OCI-LY7 (cell line): ENCODE results near the gene SELENOS.

Source experiments
- EZH2phosphoT487 ChIP-seq: fragments of 200-600 bp; sonication (generic); IDR thresholded peaks from 2 replicates; pipeline ENCODE4 v1.6.1; 2018; ENCODE audit warnings: low read depth, borderline replicate concordance, mild to moderate bottlenecking, mixed run types, antibody characterized with exemption, low read length, moderate library complexity, mixed read lengths
- TF ChIP-seq, protein P1 (sequence below): fragments of 200-600 bp; sonication (generic); conservative IDR thresholded peaks from 2 replicates; pipeline ENCODE4 v1.5.1; 2014; ENCODE audit warnings: mild to moderate bottlenecking, antibody characterized with exemption, low read length, moderate library complexity, mixed read lengths

DNA sequence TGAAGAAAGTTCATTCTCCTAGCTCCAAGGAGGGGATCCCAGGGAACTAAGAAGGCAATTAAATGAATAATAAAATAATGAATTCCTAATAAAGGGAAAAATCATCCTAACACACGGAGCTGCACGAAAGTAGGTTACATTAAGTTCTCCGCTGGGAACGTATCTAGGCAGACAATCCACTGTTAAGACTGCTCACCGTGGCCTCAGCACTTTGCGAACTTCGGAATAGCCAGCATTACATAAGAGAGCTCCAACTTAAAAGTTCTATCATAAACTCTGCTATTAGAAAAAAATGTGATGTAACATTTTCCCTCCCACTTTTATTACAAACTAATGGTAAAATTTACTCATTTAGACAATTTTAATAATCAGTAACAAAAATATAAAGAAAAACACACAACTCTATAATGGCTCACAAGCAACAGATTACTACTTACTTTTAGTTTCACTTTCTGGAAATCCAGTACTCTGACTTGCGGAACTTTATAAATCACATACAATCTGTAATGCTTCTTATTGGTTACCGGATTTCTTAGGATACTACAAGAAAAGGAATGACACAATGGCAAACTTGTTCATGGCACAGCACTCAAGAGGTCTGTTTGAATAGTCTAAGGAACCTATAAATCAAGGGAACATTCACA, 9.3 kb upstream of the SELENOS start:
- TF ChIP-seq, protein P1, sequence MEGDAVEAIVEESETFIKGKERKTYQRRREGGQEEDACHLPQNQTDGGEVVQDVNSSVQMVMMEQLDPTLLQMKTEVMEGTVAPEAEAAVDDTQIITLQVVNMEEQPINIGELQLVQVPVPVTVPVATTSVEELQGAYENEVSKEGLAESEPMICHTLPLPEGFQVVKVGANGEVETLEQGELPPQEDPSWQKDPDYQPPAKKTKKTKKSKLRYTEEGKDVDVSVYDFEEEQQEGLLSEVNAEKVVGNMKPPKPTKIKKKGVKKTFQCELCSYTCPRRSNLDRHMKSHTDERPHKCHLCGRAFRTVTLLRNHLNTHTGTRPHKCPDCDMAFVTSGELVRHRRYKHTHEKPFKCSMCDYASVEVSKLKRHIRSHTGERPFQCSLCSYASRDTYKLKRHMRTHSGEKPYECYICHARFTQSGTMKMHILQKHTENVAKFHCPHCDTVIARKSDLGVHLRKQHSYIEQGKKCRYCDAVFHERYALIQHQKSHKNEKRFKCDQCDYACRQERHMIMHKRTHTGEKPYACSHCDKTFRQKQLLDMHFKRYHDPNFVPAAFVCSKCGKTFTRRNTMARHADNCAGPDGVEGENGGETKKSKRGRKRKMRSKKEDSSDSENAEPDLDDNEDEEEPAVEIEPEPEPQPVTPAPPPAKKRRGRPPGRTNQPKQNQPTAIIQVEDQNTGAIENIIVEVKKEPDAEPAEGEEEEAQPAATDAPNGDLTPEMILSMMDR: no peak
- TF ChIP-seq EZH2phosphoT487: no peak
